Lower leg skin (tissue), 3 donors: ENCODE measurements around the gene DPP6.

Source experiments
- POLR2A ChIP-seq, 2 donors: fragments of 450-650 bp; IDR thresholded peaks; one replicate each; pipeline ENCODE4 v1.6.1; 2016 to 2017; ENCODE audit warnings: antibody characterized with exemption in 2 of 2, mild to moderate bottlenecking in 1 of 2, moderate library complexity in 1 of 2
- TF ChIP-seq, protein P1 (sequence below), 3 donors: fragments of 450-650 bp; IDR thresholded peaks; one replicate each; pipeline ENCODE4 v1.5.1; 2016; ENCODE audit warnings: antibody characterized with exemption in 3 of 3, mild to moderate bottlenecking in 3 of 3, moderate library complexity in 2 of 3

DNA sequence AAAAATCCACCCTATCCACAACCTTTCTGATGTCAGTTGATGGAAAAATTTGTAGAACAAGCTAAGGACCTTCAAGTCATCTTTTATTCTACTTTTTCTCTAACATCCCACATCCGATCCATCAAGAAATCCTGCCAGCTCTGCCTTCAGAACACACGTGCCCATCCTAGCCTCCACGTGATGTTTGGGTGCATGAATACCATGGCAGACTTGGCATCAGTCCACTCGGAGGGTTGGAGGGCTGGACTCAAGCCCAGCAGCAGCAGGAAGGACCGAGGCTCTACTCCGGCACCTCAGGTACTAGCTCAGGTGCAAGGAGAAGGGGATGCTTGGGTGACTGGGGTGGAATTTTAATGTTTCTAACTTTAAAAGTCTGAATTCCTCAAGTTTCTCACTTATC lies 428.6 kb downstream of the DPP6 start:
- TF ChIP-seq, protein P1, sequence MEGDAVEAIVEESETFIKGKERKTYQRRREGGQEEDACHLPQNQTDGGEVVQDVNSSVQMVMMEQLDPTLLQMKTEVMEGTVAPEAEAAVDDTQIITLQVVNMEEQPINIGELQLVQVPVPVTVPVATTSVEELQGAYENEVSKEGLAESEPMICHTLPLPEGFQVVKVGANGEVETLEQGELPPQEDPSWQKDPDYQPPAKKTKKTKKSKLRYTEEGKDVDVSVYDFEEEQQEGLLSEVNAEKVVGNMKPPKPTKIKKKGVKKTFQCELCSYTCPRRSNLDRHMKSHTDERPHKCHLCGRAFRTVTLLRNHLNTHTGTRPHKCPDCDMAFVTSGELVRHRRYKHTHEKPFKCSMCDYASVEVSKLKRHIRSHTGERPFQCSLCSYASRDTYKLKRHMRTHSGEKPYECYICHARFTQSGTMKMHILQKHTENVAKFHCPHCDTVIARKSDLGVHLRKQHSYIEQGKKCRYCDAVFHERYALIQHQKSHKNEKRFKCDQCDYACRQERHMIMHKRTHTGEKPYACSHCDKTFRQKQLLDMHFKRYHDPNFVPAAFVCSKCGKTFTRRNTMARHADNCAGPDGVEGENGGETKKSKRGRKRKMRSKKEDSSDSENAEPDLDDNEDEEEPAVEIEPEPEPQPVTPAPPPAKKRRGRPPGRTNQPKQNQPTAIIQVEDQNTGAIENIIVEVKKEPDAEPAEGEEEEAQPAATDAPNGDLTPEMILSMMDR (IDR thresholded peaks at IDR 0.05), result no peak
- no peak for TF ChIP-seq POLR2A (IDR thresholded peaks at IDR 0.05)
